GM18505 (cell line): ENCODE data around the gene EGFL8.
"Not testable (repeated sequence)": the region's sequence is repeated elsewhere in the genome, so short reads cannot be mapped to it uniquely, and the experiment has no call there.

Experiments used
- ATAC-seq: cut with Tn5 transposase; IDR thresholded peaks from one replicate; pipeline ENCODE4 v1.9.1; 2021; ENCODE audit not compliant: unreplicated experiment
- POLR2A ChIP-seq: IDR thresholded peaks from 4 replicates; pipeline ENCODE4 v1.6.1; 2011; ENCODE audit warnings: borderline replicate concordance; ENCODE audit not compliant: insufficient read depth, insufficient read length; ENCODE audit errors: extremely low read depth

Gene EGFL8

GRCh38 chr6:32131439-32131948, 32.9 kb upstream of the EGFL8 start:
- no peak for ATAC-seq
- TF ChIP-seq POLR2A, result no peak

GRCh38 chr6:32132110-32132509, 32.3 kb upstream of the EGFL8 start:
- TF ChIP-seq POLR2A, result no peak
- ATAC-seq, result no peak

- ATAC-seq, result no peak
- TF ChIP-seq POLR2A, result no peak
Measured at GRCh38 chr6:32133786-32134185, 30.6 kb upstream of the EGFL8 start.

GRCh38 chr6:32137454-32137853, 26.9 kb upstream of the EGFL8 start:
- TF ChIP-seq POLR2A, result no peak
- ATAC-seq, result no peak

- no peak for TF ChIP-seq POLR2A
- ATAC-seq, result no peak
Measured at GRCh38 chr6:32139590-32139989, 24.8 kb upstream of the EGFL8 start.

GRCh38 chr6:32140420-32141046, 23.9 kb upstream of the EGFL8 start:
- no peak for ATAC-seq

GRCh38 chr6:32144238-32144637, 20.2 kb upstream of the EGFL8 start:
- not testable (repeated sequence) for ATAC-seq

More at GRCh38 chr6:32140420-32141046, 23.9 kb upstream of the EGFL8 start:
- no peak for TF ChIP-seq POLR2A

- TF ChIP-seq POLR2A, result no peak
- ATAC-seq, result no peak
Measured at GRCh38 chr6:32146287-32146686, 18.1 kb upstream of the EGFL8 start.

GRCh38 chr6:32146687-32147086, 17.7 kb upstream of the EGFL8 start:
- TF ChIP-seq POLR2A, result no peak
- ATAC-seq, result no peak

GRCh38 chr6:32147401-32148132, 16.8 kb upstream of the EGFL8 start:
- ATAC-seq, result no peak
- no peak for TF ChIP-seq POLR2A

- ATAC-seq, result no peak
- TF ChIP-seq POLR2A, result no peak
Measured at GRCh38 chr6:32148289-32149091, 15.9 kb upstream of the EGFL8 start.

GRCh38 chr6:32149092-32149755, 15.2 kb upstream of the EGFL8 start:
- ATAC-seq, result no peak
- TF ChIP-seq POLR2A, result no peak
